AG08395 (cell line): ENCODE results near the gene SLC9A9.

Source experiments
- DNase-seq: peaks from one replicate; pipeline ENCODE4 v3.0.0; 2012; ENCODE audit warnings: mixed read lengths, low spot score

SLC9A9 gene

DNA sequence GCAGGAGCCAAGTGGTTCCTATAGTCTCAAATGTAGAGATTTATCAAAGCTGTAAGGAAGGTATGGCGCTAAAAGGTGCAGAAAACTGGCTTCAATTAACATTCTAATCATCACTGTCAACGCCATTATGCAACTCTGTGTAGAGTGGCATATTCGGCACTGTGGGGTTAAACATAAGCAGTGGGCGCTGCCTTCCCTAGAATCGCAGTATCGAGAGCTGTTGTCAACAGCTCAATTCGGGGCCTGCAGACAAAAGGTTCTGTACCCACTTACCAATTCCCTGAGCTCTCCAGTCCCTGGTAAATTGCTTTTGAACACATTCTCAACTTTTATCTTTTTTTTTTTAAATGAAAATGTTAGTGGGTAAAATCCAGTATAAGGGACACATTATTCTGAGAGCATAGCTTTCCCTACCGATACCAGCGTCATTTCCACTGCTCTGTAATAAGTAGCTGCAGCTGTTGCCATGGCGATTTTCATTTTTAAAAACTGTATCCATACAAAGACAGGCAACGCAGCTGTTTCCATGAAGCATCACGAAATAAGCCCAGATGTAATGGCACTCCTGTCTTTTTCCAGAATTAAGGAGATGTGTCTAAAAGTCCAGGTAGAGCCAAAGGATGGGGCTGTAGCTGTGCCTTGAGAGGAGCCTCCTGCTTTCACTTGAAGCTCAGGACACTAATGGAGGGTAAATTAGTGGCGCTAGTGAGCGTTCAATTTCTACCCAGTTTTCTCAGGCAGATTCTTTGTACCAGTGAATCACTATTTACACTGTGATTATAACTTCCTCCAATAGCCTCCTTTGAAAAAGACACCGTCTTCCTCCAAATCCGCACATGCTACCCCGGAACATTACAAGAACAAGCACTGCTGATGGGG is 250.3 kb downstream of the SLC9A9 start:
- no peak for DNase-seq

DNA sequence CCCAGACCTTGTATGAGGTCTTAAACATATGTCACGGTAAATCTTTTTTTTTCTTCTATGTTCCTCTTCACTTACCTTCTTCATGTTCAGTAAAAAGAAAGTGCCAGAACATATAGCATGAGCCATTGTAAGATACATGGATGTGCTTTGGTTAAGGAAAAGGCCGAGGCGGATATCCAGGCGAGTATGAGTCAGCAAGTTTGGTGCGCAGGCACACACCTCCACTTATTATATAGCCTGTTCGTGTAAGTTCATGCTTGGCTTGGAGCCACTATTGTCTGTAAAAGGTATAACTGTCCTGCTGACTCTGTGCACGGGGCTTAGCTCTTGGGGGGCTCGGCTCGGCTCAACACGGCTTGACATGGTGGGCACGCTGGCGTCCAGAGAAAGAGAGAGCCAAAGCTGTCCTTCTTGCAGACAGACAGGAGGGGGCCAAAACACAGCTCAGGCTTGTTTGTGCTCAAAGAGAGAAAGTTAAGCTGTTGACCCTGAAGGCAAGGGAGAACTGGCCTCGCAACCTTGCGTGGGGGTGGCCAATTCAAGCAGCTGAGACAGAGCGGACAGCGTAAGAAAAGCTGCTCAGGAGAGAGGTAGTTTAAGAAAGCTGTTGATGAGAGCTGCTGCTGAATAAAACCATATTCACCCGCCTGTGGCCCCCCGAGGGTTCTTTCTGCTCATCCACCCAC is 251.2 kb downstream of the SLC9A9 start:
- no peak for DNase-seq

DNA sequence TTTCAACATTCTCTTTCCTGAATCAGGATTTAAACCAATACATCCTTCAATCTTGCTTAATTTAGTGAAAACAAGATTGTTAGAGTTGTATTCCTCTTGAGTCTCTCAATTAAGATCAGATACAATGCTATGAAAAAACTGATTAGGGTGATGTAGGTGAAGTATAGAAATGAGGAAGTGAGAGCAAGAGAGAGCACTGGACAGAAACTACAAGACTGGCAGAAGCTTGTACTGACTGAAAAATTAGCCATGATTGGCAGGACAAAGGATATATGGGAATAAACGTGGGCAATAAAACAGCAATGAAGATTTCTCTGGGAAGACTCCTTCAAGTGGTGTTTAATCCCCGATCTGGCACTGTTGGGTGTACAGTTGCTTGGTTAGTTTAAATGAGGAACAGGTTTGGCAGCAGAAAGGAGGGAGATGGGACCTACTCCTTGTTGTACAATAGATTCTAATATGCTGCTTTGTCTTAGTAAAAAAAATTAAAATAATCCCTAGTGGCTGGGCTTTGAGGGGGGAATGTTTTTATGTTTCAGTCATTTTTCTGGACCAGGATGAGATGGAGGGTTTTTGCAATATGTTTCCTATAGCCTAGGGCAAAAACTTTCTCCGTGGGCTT is 252.7 kb downstream of the SLC9A9 start:
- no peak for DNase-seq

DNA sequence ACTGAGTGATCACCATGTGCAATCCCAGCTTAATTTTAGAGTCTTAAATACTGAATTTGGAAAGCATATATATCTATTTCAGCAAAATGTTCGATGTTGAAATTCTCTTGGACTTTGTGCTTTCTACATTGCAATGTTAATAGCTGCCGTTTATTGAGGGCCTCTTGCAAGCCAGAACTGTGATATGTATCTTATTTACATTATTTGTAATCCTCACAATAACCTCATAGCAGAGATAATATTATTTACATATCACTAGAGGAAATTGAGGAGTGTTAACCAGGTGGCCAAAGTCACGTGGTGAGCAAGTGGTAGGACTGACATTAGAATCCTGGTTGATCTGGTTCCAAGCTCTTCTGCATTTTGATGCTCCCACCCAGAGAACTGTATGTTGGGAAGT is 254.1 kb downstream of the SLC9A9 start:
- no peak for DNase-seq

DNA sequence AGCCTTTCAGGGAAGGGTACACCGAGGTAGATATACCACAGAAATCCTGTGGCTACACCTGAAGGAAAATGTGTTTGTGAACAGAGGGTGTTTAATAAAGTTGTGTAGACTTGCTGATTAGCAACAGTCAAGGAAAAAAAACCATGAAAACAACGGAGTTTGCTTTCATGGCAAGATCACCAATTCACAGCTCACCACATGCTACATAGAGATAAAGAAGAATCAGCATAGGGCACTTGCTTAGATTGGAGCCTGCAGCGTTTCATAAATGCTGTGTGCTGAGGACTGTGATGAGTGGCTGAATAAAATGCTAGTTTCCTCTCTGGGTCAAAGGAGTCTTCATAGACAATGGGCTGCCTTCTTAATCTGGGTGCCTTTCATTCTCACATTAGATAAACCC is 257.6 kb downstream of the SLC9A9 start:
- no peak for DNase-seq

DNA sequence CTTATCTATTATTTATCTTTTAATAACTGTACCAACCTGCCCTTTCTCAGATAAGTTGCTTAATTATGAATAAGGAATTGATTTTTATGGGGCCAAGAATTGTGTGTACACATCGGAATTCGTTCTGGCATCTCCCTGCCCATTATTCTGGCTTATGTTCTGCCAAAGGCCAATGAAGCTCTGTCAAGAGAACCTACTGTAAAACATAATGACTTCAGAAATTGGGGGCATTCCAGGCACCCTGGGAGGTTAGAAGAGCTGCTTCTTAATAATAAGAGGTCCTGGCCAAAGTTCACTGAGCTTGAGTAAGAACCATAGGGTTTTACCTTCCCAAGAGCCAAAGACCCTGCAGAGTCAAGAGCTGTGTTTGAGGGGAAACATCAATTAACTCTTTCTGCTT is 261.7 kb downstream of the SLC9A9 start:
- no peak for DNase-seq

DNA sequence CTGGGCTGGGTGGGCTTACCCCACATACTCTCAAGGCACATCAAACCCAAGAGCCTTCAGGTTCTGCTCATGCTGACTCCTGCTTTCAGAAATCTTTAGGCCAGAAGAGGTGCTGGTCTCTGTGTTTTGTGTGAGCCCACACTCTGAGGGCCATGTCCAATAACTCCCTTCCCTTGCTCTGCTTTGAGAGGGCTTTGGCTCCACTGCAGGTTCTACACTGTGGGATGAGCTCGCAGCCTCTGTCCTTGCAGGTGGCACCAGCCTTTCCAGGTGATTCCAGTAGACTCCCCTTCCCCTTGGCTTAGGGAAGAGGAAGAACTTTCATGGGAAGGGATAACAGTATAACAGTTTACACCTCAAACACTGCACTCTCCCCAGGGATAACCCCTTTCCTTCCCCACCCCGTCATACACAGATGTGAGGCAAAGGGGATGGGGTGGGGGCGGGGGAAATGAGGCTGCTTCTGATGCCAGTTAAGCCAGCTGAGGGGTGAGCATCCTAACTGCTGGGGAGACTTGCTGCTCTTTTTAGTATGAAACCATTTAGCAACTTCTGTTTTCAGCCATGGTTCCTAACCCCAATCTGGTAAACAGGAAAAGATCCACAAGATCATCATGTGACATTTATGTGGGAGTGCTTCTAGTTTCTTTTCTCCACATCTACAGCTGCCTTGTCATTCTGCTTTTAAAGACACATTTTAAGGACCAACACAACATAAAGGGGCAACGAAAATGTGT is 262.4 kb downstream of the SLC9A9 start:
- DNase-seq, result no peak

DNA sequence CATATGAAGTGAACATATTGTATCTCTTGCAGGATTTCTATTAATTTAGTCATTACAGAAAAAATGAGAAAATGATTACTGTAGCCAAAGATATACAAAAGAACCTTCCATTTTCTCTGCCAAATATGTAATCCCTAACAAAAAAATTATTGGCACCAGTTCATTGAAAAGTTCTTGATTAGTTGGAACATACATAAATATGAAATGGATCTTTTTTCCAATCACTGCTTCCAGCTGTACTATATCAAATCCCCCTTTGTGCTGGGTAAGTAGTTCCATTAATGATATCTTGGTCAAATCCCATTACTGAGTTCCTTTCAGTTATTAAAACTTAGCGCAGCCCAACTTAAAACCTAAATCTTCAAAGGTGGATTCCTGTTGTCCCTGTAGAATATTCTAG is 263.8 kb downstream of the SLC9A9 start:
- no peak for DNase-seq

DNA sequence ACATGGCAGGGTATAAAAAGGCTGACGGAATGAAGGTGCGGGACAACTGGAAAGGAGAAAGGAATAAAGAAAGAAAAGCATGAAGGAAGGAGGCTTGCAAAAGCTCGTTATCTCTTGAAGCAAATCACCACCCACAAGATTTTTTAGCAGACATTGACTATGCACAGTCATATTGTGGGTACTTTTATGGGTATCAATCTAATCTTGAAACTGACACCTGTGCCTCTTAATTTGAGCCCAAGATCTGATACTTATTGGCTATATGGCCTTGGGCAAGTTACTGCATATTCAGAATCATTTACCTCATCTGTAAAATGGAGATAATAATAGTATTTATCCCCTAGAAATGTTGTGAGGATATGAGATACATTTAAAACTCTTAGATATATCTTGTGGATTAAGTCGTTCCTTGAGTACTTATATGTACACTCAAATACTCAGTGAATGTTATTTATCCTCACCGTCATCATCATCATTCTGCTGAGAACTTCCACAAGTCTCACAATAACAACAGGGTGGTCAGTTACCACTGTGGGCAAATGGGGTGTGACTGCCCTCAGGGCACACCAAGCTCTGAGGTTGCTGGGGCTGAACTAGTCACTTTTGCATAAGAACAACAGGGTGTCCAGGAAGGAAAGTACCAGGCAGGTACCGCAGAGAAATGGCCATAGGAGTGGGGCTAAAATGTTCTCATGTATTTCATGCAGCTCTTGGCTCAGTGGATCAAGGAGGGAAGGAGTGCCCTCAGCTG is 266.1 kb downstream of the SLC9A9 start:
- no peak for DNase-seq

DNA sequence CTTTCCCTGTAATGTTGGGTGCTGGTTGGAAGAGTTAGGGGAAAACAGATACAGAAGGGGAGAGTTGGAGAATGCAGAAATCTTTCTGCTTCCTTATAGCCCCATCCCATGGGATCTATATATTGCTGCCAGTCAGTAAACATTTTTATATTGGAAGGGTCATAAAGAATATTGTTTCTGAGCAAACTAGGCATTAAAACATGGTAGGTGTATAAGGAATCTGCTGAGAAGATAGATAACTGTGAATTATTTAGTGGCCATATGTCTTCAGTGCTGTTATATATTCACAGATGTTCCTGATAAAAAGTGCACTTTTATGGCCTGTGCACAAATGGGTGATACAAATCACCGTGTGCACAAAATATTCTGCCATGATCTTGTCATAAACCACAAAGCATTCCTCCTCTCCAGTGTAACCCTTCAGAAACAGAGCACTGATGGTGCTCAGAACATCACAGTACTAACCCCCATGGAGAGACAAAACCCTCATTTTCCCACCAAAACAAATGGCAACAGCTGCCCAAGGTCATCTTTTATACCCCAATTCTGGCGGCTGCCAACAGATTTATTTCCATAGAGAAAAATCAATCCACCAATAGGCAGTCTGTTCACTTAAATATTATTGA is 269.3 kb downstream of the SLC9A9 start:
- no peak for DNase-seq

DNA sequence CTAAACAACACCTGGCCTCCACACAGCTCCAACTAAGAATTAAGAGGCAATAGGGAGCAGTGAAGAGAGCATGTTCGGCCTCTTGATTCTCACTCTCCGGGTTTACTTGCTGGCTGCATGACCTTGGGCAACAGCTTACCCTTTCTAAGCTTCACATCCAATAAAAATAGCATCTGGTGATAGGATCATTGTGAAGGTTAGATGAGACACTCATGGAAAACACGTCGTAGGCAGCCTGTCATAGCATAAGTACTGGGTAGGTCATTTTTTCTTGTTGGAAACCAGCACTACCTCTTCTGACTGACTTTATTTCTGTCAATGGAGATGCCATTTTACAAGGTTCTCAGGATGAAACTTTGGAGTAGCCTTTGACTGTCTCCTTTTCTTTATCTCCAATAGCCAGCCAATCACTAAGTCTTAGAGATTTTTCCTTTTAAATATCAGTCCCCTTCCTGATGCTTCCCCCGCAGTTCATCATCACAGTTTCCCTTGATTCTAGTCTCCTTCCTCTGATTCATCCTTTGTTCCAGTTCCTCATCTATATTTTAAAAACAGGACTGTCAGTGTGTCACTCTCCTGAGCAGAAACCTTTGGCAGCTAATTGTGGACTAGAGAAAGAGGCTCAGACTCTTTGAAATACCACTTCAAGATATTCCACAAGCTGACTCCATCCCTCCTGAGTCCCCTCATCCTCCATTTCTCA is 271.5 kb downstream of the SLC9A9 start:
- no peak for DNase-seq

DNA sequence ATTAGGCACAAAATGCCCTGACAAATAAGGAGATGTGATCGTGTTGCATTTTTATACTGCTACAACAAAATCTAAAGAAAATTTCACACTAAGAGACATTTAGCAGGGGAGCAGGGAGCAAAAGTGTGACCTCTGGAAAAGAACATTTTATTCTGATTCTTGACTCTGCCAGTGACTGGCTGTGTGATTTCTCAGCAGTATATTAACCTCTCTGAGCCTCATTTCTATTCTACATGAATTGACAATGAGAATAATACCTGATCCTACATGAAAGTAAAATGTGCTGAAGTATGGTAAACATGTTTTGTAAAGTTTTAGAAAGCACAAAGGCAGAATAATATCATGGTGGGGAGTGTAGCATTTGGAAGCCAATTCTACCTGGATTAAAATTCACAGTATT is 273.3 kb downstream of the SLC9A9 start:
- DNase-seq, result no peak

DNA sequence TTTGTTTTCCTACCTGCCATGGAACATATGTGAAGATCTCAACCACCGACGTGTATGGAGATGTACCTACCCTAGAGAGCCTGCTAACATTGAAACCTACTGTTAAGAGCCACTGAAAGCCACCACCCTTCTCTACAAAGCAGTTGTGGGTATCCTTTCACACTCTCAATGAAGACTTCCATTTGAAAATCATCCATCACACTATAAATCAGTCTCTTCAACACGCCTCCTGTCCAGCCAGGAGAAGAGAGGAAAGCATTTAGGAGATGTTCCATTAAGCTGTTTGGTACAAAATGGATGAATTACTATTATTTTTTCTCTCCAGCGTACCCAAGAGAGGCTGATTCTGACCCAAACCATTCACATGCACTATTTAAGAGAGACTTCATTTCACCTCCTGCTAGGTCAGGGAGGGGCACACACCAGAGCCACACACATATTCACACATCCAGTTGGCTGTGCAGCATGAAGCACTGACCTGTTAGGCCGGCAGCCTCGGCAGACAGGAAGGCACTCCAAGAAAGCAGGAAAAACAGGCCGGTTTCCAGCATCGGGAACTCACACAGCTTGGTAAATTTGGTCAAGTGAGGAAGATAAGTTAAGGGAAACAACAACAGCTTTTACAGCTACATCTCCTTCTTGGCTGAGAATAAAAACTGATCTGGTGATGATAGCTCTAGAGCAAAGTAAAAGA is 274.5 kb downstream of the SLC9A9 start:
- no peak for DNase-seq

DNA sequence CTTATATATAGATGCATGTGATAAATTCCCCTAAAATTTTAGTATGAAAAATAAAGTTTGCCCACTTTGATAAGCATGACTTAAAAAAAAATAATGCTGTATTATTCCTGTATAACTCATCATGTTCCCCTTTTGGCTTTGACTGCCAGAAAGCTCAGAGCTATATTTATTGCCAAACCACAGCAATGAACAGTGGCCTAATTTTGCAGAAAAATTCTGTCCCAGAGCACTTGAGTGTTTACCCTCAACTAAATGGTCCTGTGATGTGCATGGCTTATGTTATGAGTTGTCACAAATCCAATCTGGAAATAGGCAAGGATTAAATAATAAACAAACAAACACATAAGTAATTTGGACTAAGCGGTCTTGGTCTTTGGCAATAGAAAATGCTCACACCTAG is 276.7 kb downstream of the SLC9A9 start:
- DNase-seq, result peak; percentile 6

DNA sequence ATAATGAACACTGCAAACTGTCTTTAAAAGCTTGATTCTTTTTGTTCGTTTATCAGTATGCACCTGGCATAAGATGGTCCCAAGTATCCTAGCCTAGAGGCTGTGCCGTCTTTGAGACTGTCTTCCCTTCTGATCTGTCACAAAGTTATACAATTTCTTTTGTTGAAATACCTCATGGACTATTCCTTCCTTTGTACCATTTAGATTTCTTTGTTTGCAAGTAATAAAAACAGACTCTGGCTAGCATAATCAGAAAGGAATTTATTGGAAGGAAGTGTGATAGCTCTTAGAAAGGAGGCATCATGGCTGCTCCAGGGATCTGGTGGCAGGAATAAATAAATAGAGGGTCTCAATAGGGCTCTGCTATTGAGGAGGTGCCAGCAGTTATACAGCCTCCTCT is 280.4 kb downstream of the SLC9A9 start:
- DNase-seq, result no peak

DNA sequence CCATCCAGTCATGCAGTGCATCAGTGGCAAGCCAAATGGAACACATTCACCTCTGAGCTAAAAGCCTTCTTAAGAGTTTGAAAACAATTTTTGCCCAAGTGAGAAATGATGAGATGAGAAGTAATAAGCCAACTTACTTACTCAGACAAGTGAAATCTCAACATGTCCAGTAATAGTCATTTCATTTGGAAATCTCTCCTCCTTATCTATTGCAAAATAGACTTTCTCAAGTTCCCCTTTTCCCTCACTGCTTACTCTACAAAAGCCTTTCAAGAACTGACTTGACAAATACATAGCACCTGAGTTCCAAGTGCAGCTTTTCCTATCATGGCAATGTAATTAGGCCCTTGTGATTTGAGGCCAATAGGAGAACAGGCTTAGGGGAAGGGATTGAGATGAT is 282.3 kb downstream of the SLC9A9 start:
- DNase-seq, result no peak

DNA sequence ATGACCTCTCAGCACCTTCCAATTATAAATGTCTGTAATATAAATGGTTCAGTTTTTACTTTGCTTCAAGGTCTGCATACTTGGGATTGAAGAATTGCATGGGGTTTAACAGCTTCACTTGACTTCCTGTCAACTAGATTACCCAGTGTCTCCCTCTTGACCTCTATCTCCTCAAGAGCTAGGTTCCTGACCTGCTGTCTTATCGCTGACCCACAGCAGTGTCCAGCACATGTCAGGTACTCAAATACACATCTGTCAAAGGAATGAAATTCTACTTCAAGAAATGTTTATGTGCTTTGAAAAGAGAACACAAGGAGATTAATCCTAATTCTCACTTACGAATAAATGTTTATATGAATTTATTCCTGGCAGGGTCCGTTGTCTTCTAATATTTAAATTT is 284.5 kb downstream of the SLC9A9 start:
- DNase-seq, result no peak

DNA sequence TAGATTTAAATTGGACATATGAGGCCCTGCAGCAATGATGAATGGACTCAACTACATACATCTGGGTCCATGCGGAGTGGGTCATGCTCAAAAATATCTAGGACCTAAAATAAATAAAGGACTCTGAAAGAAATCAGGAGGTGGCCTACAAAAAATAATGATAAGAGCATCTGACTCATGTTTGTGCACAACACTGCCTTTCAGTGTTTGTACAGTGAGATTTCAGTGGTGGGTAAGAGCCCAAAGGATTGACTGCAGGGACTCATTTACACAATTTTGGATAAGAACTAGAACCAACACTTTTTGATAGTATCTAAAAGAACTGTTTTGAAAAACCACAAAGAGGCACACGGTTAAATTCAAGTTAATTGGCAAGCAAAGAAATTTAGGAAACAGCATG is 285.5 kb downstream of the SLC9A9 start:
- DNase-seq, result no peak

DNA sequence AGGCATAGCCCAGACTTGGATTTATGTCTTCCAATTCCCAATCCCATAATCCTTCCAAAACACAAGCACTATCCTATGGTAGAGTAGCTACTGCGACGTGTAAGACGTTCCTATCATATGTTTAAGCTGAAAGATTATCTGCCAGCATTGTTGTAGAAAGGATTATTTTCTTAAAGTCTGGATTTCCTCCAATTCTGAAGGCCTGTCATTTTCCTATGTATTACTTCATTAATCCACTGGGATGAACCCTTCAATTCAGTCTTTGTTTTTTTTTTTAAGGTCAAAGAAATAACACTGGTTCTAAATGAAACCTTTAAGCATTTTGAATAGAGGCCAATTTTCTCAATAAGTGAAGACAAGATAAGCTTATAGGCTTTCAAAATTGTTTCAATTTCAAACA is 289.0 kb downstream of the SLC9A9 start:
- DNase-seq, result no peak

DNA sequence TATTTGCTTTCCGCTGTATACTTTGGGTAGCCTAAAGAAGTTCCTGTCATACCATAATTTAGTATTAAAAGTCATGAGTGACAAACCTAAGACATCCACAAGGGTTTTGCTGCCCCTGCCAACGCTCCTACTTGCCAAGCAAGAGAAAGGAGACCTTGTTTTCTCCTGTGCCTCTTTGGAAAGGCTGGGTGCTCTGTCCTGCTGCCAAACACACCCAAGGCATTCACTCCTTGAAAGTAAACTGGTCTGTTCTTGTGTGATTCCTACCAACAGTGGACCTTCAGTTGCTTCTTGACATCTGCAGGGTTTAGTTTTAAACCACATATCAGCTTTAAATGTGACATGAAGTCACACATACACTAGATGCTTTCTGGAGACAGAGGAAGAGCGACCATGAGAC is 295.4 kb downstream of the SLC9A9 start:
- DNase-seq, result no peak
